H1 (cell line): Measurements from ENCODE around the gene GPR162. TPM values are rescaled to one million over a fixed set of nuclear protein-coding genes. Genes with fewer than 3 reads are reported as not detected.

Source experiments
- CTCF ChIA-PET: fragments of 300-600 bp; sonication (Branson Sonifier 250); formaldehyde crosslinking; loops from one replicate; lab custom pipeline; 2021; ENCODE audit not compliant: partially characterized antibody; lab: Charles Lee
- POLR2A ChIA-PET: fragments of 300-600 bp; sonication (Branson Sonifier 250); formaldehyde crosslinking; loops from one replicate; lab custom pipeline; 2021; ENCODE audit warnings: inconsistent platforms; ENCODE audit not compliant: partially characterized antibody; lab: Charles Lee
- DNase-seq, 2 experiments: peaks; one replicate each; pipeline versions ENCODE4 v3.0.0 to v3.0.0-alpha.2; 2010 to 2022; ENCODE audit warnings: low spot score in 2 of 2, low read depth in 1 of 2, mixed read lengths in 1 of 2
- FAIRE-seq: peaks from 2 replicates; lab custom pipeline; 2011; peaks lifted over from hg19 to GRCh38; lab: Jason Lieb, UNC
- H2AFZ ChIP-seq: 2 replicates; pipeline ENCODE4 v1.8.1; 2012; ENCODE audit warnings: low read length, inconsistent platforms
- H2AK5ac ChIP-seq: 2 replicates; pipeline ENCODE4 v1.6.1; 2013; ENCODE audit warnings: low read depth, low read length
- H2BK120ac ChIP-seq: replicated peaks from 2 replicates; pipeline ENCODE3; 2013; ENCODE audit warnings: low read depth, low read length, inconsistent platforms
- H2BK12ac ChIP-seq: 2 replicates; pipeline ENCODE4 v1.6.1; 2013; ENCODE audit warnings: low read depth, low read length
- H2BK15ac ChIP-seq: 2 replicates; pipeline ENCODE4 v1.6.1; 2013; ENCODE audit warnings: low read length
- H2BK20ac ChIP-seq: 2 replicates; pipeline ENCODE4 v1.6.1; 2013; ENCODE audit warnings: low read length
- H2BK5ac ChIP-seq: 2 replicates; pipeline ENCODE4 v1.6.1; 2013; ENCODE audit warnings: low read depth, low read length
- H3K14ac ChIP-seq: 2 replicates; pipeline ENCODE4 v1.6.1; 2013; ENCODE audit warnings: inconsistent platforms; ENCODE audit not compliant: insufficient read length
- H3K18ac ChIP-seq: 2 replicates; pipeline ENCODE4 v1.6.1; 2013; ENCODE audit warnings: low read length; ENCODE audit errors: extremely low read depth
- H3K23ac ChIP-seq: 2 replicates; pipeline ENCODE4 v1.6.1; 2013; ENCODE audit warnings: inconsistent platforms; ENCODE audit not compliant: insufficient read length
- H3K23me2 ChIP-seq: 2 replicates; pipeline ENCODE4 v1.6.1; 2013; ENCODE audit warnings: low read depth, low read length
- H3K27ac ChIP-seq: 2 replicates; pipeline ENCODE4 v1.6.1; 2011; ENCODE audit warnings: low read depth, low read length, inconsistent platforms
- H3K27me3 ChIP-seq, 4 experiments: replicated peaks in 1 of 4; 1 replicate in 1 of 4; 2 replicates in 3 of 4; pipeline versions ENCODE4 v1.6.1 to v1.8.1; 2011 to 2013; ENCODE audit warnings: low read length in 3 of 4, mild to moderate bottlenecking in 3 of 4, inconsistent platforms in 2 of 4, mixed read lengths in 2 of 4, moderate library complexity in 1 of 4; ENCODE audit not compliant: control insufficient read depth in 3 of 4, insufficient read depth in 3 of 4; ENCODE audit errors: extremely low read depth in 1 of 4
- H3K36me3 ChIP-seq, 4 experiments: 2 replicates each; pipeline versions ENCODE4 v1.6.1 to v1.8.1; 2011 to 2013; ENCODE audit warnings: mild to moderate bottlenecking in 4 of 4, low read length in 3 of 4, moderate library complexity in 2 of 4, control low read depth in 1 of 4, inconsistent platforms in 1 of 4; ENCODE audit not compliant: insufficient read depth in 4 of 4, control insufficient read depth in 2 of 4
- H3K4ac ChIP-seq: replicated peaks from 2 replicates; pipeline ENCODE3; 2013; ENCODE audit warnings: low read length, low read depth, mixed read lengths, inconsistent platforms; ENCODE audit not compliant: insufficient read length
- H3K4me1 ChIP-seq, 4 experiments: replicated peaks in 1 of 4; 1 replicate in 1 of 4; 2 replicates in 3 of 4; pipeline versions ENCODE4 v1.6.1 to v1.8.1; 2011 to 2013; ENCODE audit warnings: low read length in 3 of 4, inconsistent platforms in 2 of 4, mixed read lengths in 1 of 4; ENCODE audit not compliant: insufficient read depth in 4 of 4, control insufficient read depth in 3 of 4
- H3K4me2 ChIP-seq, 2 experiments: 2 replicates each; pipeline versions ENCODE4 v1.6.1 to v1.8.1; 2011 to 2013; ENCODE audit warnings: low read depth in 2 of 2, low read length in 2 of 2, control low read depth in 1 of 2, inconsistent platforms in 1 of 2, mild to moderate bottlenecking in 1 of 2; ENCODE audit not compliant: insufficient read depth in 1 of 2
- H3K4me3 ChIP-seq, 4 experiments: fragments of 200-600, 300-600 bp in 1 of 4; sonication (generic), shearing (Covaris generic), sonication (Bioruptor Twin) in 1 of 4; 2 replicates each; pipeline versions ENCODE4 v1.5.1 to v1.8.1; 2011 to 2016; ENCODE audit warnings: low read length in 4 of 4, low read depth in 3 of 4, control low read depth in 2 of 4, inconsistent platforms in 2 of 4, mild to moderate bottlenecking in 2 of 4, mixed read lengths in 1 of 4, moderate library complexity in 1 of 4; ENCODE audit not compliant: insufficient read depth in 2 of 4; ENCODE audit errors: extremely low read depth in 1 of 4
- H3K56ac ChIP-seq: replicated peaks from 2 replicates; pipeline ENCODE3; 2013; ENCODE audit warnings: low read depth, mild to moderate bottlenecking, mixed read lengths, low read length, inconsistent platforms; ENCODE audit not compliant: insufficient read length
- H3K79me1 ChIP-seq: 2 replicates; pipeline ENCODE4 v1.6.1; 2013; ENCODE audit warnings: low read depth, low read length, control low read depth
- H3K79me2 ChIP-seq, 2 experiments: 2 replicates each; pipeline versions ENCODE4 v1.6.1 to v1.8.1; 2012 to 2013; ENCODE audit warnings: low read length in 2 of 2, mild to moderate bottlenecking in 2 of 2, inconsistent platforms in 1 of 2; ENCODE audit not compliant: insufficient read depth in 2 of 2, control insufficient read depth in 1 of 2
- H3K9ac ChIP-seq, 4 experiments: replicated peaks in 1 of 4; 1 replicate in 1 of 4; 2 replicates in 3 of 4; pipeline versions ENCODE4 v1.6.1 to v1.8.1; 2011 to 2013; ENCODE audit warnings: low read depth in 3 of 4, low read length in 3 of 4, control low read depth in 2 of 4, mild to moderate bottlenecking in 2 of 4, moderate library complexity in 2 of 4, inconsistent platforms in 1 of 4; ENCODE audit errors: extremely low read depth in 1 of 4
- H3K9me3 ChIP-seq, 2 experiments: 2 replicates each; pipeline versions ENCODE4 v1.6.1 to v1.8.1; 2012 to 2013; ENCODE audit warnings: mild to moderate bottlenecking in 2 of 2, moderate library complexity in 2 of 2, control low read depth in 1 of 2, inconsistent platforms in 1 of 2, low read depth in 1 of 2, low read length in 1 of 2, mixed read lengths in 1 of 2; ENCODE audit not compliant: insufficient read depth in 2 of 2
- H4K20me1 ChIP-seq, 2 experiments: replicated peaks in 1 of 2; 2 replicates each; pipeline versions ENCODE3 to v1.8.1; 2011 to 2013; ENCODE audit warnings: inconsistent platforms in 2 of 2, low read length in 2 of 2, mild to moderate bottlenecking in 1 of 2; ENCODE audit not compliant: insufficient read depth in 2 of 2, control insufficient read depth in 1 of 2
- H4K5ac ChIP-seq: 2 replicates; pipeline ENCODE4 v1.6.1; 2013; ENCODE audit warnings: low read length, low read depth, mixed read lengths, inconsistent platforms; ENCODE audit not compliant: insufficient read length
- H4K8ac ChIP-seq: 2 replicates; pipeline ENCODE4 v1.8.0; 2013; ENCODE audit warnings: mild to moderate bottlenecking, moderate library complexity, low read length, inconsistent platforms; ENCODE audit not compliant: insufficient read depth; ENCODE audit errors: extremely low read depth
- H4K91ac ChIP-seq: replicated peaks from 2 replicates; pipeline ENCODE3; 2013; ENCODE audit warnings: low read length, mixed read lengths, inconsistent platforms; ENCODE audit not compliant: insufficient read length
- BACH1 ChIP-seq: IDR thresholded peaks from 2 replicates; pipeline ENCODE4 v1.6.1; 2012; ENCODE audit warnings: low read length, improper control_type of control experiment
- E2F6 ChIP-seq: IDR thresholded peaks from 2 replicates; pipeline ENCODE4 v1.6.1; 2012; ENCODE audit warnings: inconsistent platforms
- EP300 ChIP-seq, 2 experiments: IDR thresholded peaks; 1 replicate in 1 of 2; 2 replicates in 1 of 2; pipeline ENCODE4 v1.6.1; 2011 to 2012; ENCODE audit warnings: low read depth in 2 of 2, low read length in 2 of 2, mild to moderate bottlenecking in 2 of 2, borderline replicate concordance in 1 of 2, inconsistent platforms in 1 of 2, moderate library complexity in 1 of 2
- EZH2 ChIP-seq: fragments of 200-600 bp; sonication (generic); IDR thresholded peaks from 2 replicates; pipeline ENCODE4 v1.7.1; 2012; ENCODE audit warnings: low read depth, mild to moderate bottlenecking, moderate library complexity, low read length, inconsistent platforms; ENCODE audit not compliant: severe bottlenecking
- JUN ChIP-seq: IDR thresholded peaks from 2 replicates; pipeline ENCODE4 v1.6.1; 2011; ENCODE audit warnings: low read depth, mild to moderate bottlenecking, improper control_type of control experiment, low read length
- JUND ChIP-seq: IDR thresholded peaks from 2 replicates; pipeline ENCODE4 v1.6.1; 2011; ENCODE audit warnings: mild to moderate bottlenecking, improper control_type of control experiment, low read length
- KDM1A ChIP-seq: fragments of 200-600, 300-600 bp; sonication (generic); IDR thresholded peaks from 2 replicates; pipeline ENCODE4 v1.7.1; 2016; ENCODE audit warnings: mild to moderate bottlenecking, low read length, borderline replicate concordance
- KDM4A ChIP-seq: IDR thresholded peaks from one replicate; pipeline ENCODE4 v1.7.1; 2012; ENCODE audit warnings: low read depth, mild to moderate bottlenecking, moderate library complexity, low read length, inconsistent platforms; ENCODE audit not compliant: severe bottlenecking
- KDM5A ChIP-seq: fragments of 200-600 bp; IDR thresholded peaks from 2 replicates; pipeline ENCODE4 v1.7.1; 2012; ENCODE audit warnings: mild to moderate bottlenecking, low read length, inconsistent platforms, mixed read lengths
- SAP30 ChIP-seq: fragments of 300-600 bp; sonication (generic); IDR thresholded peaks from 2 replicates; pipeline ENCODE4 v1.7.1; 2012; ENCODE audit warnings: low read length, moderate library complexity, mild to moderate bottlenecking, inconsistent platforms; ENCODE audit not compliant: insufficient read depth, insufficient replicate concordance
- SIX5 ChIP-seq: IDR thresholded peaks from 2 replicates; pipeline ENCODE4 v1.6.1; 2011; ENCODE audit warnings: mild to moderate bottlenecking, low read depth, low read length
- YY1 ChIP-seq: IDR thresholded peaks from 2 replicates; pipeline ENCODE4 v1.6.1; 2011; ENCODE audit warnings: low read depth, mild to moderate bottlenecking, low read length
- WGBS, 2 experiments: shearing (Covaris generic) in 1 of 2; methylation state at CpG; one replicate each; pipeline versions ENCODE4 v1.1.6 to v1.1.7; 2013 to 2015; ENCODE audit warnings: low lambda C conversion rate in 2 of 2, mixed read lengths in 2 of 2, inconsistent platforms in 1 of 2, low coverage in 1 of 2, missing lambda C conversion rate in 1 of 2; ENCODE audit not compliant: insufficient replicate concordance in 2 of 2, insufficient coverage in 1 of 2, insufficient read length in 1 of 2; ENCODE audit errors: extremely low coverage in 1 of 2, missing lambda C conversion rate in 1 of 2; 5-methylcytosine and 5-hydroxymethylcytosine counted together
- polyA plus RNA-seq, 7 experiments: library from polyadenylated mRNA; depleted of rRNA in 3 of 7; stranded (reverse) in 5 of 7; unstranded in 2 of 7; fragments of >200 nt in 5 of 7; fragments of 200-250 nt in 2 of 7; gene quantifications; 1 replicate in 5 of 7; 2 replicates in 1 of 7; 4 replicates in 1 of 7; pipeline versions ENCODE4 v1.2.1 to v1.2.3, GENCODE V29; 2011 to 2013; ENCODE audit warnings: missing spikeins in 2 of 7, mixed read lengths in 2 of 7
- total RNA-seq: library from RNA; stranded (reverse); fragmentation: NEBNext Ultra II Directional; extraction: Animal tissue kit (Norgen Biotek cat#: 25700); gene quantifications from 2 replicates; pipeline ENCODE4 v1.2.1, GENCODE V29; 2021

The GPR162 gene
- total and polyA plus RNA-seq, 2 of the 8 experiments (the other 6 are each of a cell fraction or from before 2014, with no cell fraction given), result 7.3 to 8.8 TPM

DNA sequence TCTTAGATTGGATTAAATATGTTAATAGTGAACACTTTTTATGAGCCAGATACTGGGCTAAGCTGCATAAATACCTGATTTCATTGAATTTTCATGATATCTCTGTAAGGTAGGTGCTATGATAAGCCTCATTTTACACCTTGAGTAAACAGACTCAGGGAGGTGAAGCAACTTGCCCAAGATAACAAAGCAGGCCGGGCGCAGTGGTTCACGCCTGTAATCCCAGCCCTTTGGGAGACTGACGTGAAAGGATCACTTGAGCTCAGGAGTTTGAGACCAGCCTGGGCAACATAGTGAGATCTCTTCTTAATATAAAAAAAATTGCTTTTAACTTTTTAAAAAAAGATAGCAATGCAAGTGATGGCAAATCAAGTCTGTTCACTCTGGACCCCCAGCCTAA is 20.5 kb downstream of the GPR162 start:
- peaks cover 2% of the 10 kb centered on the region; the same call in 1 of the 2 replicates for H3K23me2 ChIP-seq
- H3K36me3 ChIP-seq, result peaks cover 21 to 61% (median 51%) of the 10 kb centered on the region in 4 experiments
- POLR2A ChIA-PET, result interaction anchor here (0.6 to 27.1 kb wide), 11 partner anchors 4 to 305 kb away, joined by 3 to 588 read pairs (median 4); partner anchors contain the start of genes C12orf57, CDCA3, GNB3 and GPR162

More for the DNA sequence above, 20.5 kb downstream of the GPR162 start:
- no peak for TF ChIP-seq KDM5A
- TF ChIP-seq JUND, result no peak
- no peak for TF ChIP-seq EZH2
- no peak for TF ChIP-seq KDM1A
- no peak for TF ChIP-seq KDM4A
- no peak for TF ChIP-seq EP300 (IDR thresholded peaks at IDR 0.05; ENCODE audit: borderline replicate concordance in 1 of 2, low read depth in 2 of 2, low read length in 2 of 2)
- no peak for TF ChIP-seq BACH1
- no peak for TF ChIP-seq JUN
- TF ChIP-seq SAP30, result no peak
- TF ChIP-seq YY1, result no peak
- TF ChIP-seq E2F6, result no peak
- TF ChIP-seq SIX5, result no peak
- Histone ChIP-seq H4K5ac (no peak overlapping the region), H3K4me1 (peaks cover 0 to 3% (median 2%) of the 10 kb centered on the region in 4 experiments; a peak in 1 of 7 replicates), H3K27ac (no peak overlapping the region), H2BK120ac (no peak overlapping the region), H2BK5ac (no peak overlapping the region), H3K56ac (no peak overlapping the region), H4K91ac (no peak overlapping the region), H3K79me2 (no peaks in the 10 kb centered on the region), H3K4me2 (no peak overlapping the region), H3K23ac (no peak overlapping the region), H2BK20ac (no peak overlapping the region), H3K79me1 (peaks cover 2% of the 10 kb centered on the region), H3K4ac (no peak overlapping the region), H3K4me3 (no peak overlapping the region), H3K27me3 (no peaks in the 10 kb centered on the region), H4K8ac (no peak overlapping the region), H2AFZ (no peak overlapping the region), H2BK15ac (no peak overlapping the region), H3K9ac (no peak overlapping the region), H2AK5ac (no peak overlapping the region), H2BK12ac (no peak overlapping the region), H3K9me3 (no peaks in the 10 kb centered on the region), H4K20me1 (peaks cover 7 to 8% of the 10 kb centered on the region in 2 experiments), H3K18ac (no peak overlapping the region), H3K14ac (no peak overlapping the region)
- no peak for FAIRE-seq
- 98% methylated on average over 4 of the region's 4 CpGs; no CpG with 5 or more reads in 1 of the 2 experiments for WGBS, 2 experiments
- CTCF ChIA-PET, result interaction anchor here (1.0 to 21.4 kb wide), 5 partner anchors 5 to 106 kb away, joined by 3 to 292 read pairs (median 34); partner anchors contain the start of genes CDCA3, GNB3, MLF2 and P3H3
- no peak for DNase-seq
